ENCODE measurements around the gene ZBTB16. TPM values are rescaled to one million over a fixed set of nuclear protein-coding genes. Genes with fewer than 3 reads are reported as not detected.

The ZBTB16 gene
- polyA plus RNA-seq, 1 donor from 2014 or later, result 0.45 TPM

DNA sequence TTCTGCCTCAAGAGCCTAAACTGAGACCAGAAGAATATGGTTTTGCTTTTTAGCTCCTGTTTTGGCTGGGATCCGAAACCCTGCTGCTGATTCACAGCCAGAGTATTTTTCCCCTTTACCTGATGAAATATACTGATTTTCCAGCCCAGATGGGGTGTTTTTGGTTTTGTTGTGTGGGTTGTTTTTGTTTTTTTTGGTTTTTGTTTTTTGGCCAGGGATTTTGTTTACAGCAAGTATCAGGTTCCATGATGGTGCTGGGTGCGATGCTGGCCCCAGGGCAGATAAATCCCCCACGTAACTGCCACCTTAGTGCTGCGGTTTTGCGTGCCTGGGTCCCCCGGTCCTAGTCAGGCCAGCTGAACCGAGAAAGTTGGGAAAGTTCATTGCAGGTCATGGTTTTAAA is 103.7 kb downstream of the ZBTB16 start:
- Histone ChIP-seq H3F3A (ENCODE audit: insufficient read depth, low read length, poor library complexity, severe bottlenecking) (no peaks in the 10 kb centered on the region), H3K9me2 (ENCODE audit: insufficient read depth, low read length) (no peaks in the 10 kb centered on the region), H3K9me3 (ENCODE audit: low read length) (no peaks in the 10 kb centered on the region), H4K20me1 (ENCODE audit: insufficient read depth) (no peaks in the 10 kb centered on the region), H3K36me3 (ENCODE audit: insufficient read depth, low read length) (no peaks in the 10 kb centered on the region), H3K9ac (ENCODE audit: low read length) (no peak overlapping the region), H3K79me2 (replicated peaks; ENCODE audit: insufficient read depth, low read length) (peaks cover 4% of the 10 kb centered on the region), H3K27me3 (ENCODE audit: insufficient read depth, low read depth, low read length) (no peaks in the 10 kb centered on the region), H2AFZ (ENCODE audit: low read depth, low read length) (no peak overlapping the region), H3K27ac (ENCODE audit: low read length) (no peak overlapping the region), H3K4me2 (ENCODE audit: low read length) (no peak overlapping the region), H3K4me3 (ENCODE audit: low read length) (no peak overlapping the region)
- TF ChIP-seq RAD21 (conservative IDR thresholded peaks at IDR 0.05) (no peak), EZH2 (IDR thresholded peaks at IDR 0.05; ENCODE audit: borderline replicate concordance, insufficient read depth, low read length, poor library complexity, severe bottlenecking) (no peak), TAF1 (IDR thresholded peaks at IDR 0.05; ENCODE audit: low read depth) (no peak), MXI1 (conservative IDR thresholded peaks at IDR 0.05; ENCODE audit: poor library complexity, severe bottlenecking) (no peak), EP300 (conservative IDR thresholded peaks at IDR 0.05; ENCODE audit: poor library complexity, severe bottlenecking) (no peak), POLR2AphosphoS5 (IDR thresholded peaks at IDR 0.05) (no peak), SMC3 (conservative IDR thresholded peaks at IDR 0.05; ENCODE audit: poor library complexity) (no peak)
- TF ChIP-seq, protein P1, sequence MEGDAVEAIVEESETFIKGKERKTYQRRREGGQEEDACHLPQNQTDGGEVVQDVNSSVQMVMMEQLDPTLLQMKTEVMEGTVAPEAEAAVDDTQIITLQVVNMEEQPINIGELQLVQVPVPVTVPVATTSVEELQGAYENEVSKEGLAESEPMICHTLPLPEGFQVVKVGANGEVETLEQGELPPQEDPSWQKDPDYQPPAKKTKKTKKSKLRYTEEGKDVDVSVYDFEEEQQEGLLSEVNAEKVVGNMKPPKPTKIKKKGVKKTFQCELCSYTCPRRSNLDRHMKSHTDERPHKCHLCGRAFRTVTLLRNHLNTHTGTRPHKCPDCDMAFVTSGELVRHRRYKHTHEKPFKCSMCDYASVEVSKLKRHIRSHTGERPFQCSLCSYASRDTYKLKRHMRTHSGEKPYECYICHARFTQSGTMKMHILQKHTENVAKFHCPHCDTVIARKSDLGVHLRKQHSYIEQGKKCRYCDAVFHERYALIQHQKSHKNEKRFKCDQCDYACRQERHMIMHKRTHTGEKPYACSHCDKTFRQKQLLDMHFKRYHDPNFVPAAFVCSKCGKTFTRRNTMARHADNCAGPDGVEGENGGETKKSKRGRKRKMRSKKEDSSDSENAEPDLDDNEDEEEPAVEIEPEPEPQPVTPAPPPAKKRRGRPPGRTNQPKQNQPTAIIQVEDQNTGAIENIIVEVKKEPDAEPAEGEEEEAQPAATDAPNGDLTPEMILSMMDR (IDR thresholded peaks at IDR 0.05; ENCODE audit: poor library complexity, severe bottlenecking), result no peak
- TF ChIP-seq, protein P2, sequence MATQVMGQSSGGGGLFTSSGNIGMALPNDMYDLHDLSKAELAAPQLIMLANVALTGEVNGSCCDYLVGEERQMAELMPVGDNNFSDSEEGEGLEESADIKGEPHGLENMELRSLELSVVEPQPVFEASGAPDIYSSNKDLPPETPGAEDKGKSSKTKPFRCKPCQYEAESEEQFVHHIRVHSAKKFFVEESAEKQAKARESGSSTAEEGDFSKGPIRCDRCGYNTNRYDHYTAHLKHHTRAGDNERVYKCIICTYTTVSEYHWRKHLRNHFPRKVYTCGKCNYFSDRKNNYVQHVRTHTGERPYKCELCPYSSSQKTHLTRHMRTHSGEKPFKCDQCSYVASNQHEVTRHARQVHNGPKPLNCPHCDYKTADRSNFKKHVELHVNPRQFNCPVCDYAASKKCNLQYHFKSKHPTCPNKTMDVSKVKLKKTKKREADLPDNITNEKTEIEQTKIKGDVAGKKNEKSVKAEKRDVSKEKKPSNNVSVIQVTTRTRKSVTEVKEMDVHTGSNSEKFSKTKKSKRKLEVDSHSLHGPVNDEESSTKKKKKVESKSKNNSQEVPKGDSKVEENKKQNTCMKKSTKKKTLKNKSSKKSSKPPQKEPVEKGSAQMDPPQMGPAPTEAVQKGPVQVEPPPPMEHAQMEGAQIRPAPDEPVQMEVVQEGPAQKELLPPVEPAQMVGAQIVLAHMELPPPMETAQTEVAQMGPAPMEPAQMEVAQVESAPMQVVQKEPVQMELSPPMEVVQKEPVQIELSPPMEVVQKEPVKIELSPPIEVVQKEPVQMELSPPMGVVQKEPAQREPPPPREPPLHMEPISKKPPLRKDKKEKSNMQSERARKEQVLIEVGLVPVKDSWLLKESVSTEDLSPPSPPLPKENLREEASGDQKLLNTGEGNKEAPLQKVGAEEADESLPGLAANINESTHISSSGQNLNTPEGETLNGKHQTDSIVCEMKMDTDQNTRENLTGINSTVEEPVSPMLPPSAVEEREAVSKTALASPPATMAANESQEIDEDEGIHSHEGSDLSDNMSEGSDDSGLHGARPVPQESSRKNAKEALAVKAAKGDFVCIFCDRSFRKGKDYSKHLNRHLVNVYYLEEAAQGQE (IDR thresholded peaks at IDR 0.05; ENCODE audit: borderline replicate concordance), result no peak

DNA sequence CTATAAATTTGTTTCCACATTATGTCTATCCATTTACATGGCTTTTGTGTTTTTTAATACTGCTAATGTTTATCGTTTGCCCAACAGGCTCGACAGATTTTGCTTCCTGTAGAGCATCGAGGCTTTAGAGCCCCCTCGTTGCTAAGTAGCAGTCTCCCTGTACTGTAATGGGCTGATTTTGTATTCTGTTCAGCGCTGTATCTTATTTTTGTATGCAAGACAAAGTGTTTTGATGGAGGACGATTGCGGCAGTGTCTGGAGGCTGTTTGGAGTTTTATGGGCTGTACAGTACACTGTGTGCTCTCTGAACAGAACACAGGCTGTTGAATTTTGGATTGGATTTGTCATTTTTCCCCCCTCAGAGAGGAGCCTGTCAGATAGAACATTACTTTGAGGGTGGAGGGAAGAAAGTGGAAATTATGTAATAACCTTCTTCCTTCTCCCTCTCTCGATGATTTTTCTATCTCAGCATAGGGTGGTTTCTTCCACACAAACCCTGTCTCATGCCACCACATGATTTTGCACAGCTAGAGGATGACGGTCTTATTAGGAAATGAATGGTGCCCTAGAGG is 104.4 kb downstream of the ZBTB16 start:
- H3K9me2 ChIP-seq (ENCODE audit: insufficient read depth, low read length), result no peaks in the 10 kb centered on the region
- no peaks in the 10 kb centered on the region for H4K20me1 ChIP-seq (ENCODE audit: insufficient read depth)
- H3K9ac ChIP-seq (ENCODE audit: low read length), result peak overlapping the region; percentile 4
- no peaks in the 10 kb centered on the region for H3K27me3 ChIP-seq (ENCODE audit: insufficient read depth, low read depth, low read length)
- H3K4me3 ChIP-seq (ENCODE audit: low read length), result no peak overlapping the region
- no peaks in the 10 kb centered on the region for H3F3A ChIP-seq (ENCODE audit: insufficient read depth, low read length, poor library complexity, severe bottlenecking)
- H3K36me3 ChIP-seq (ENCODE audit: insufficient read depth, low read length), result no peaks in the 10 kb centered on the region
- no peak overlapping the region for H2AFZ ChIP-seq (ENCODE audit: low read depth, low read length)
- TF ChIP-seq, protein P1 (IDR thresholded peaks at IDR 0.05; ENCODE audit: poor library complexity, severe bottlenecking), result no peak
- TF ChIP-seq RAD21 (conservative IDR thresholded peaks at IDR 0.05), result no peak
- no peak for TF ChIP-seq SMC3 (conservative IDR thresholded peaks at IDR 0.05; ENCODE audit: poor library complexity)
- no peak for TF ChIP-seq TAF1 (IDR thresholded peaks at IDR 0.05; ENCODE audit: low read depth)
- TF ChIP-seq MXI1 (conservative IDR thresholded peaks at IDR 0.05; ENCODE audit: poor library complexity, severe bottlenecking), result no peak
- TF ChIP-seq, protein P2 (IDR thresholded peaks at IDR 0.05; ENCODE audit: borderline replicate concordance), result no peak
- TF ChIP-seq EZH2 (IDR thresholded peaks at IDR 0.05; ENCODE audit: borderline replicate concordance, insufficient read depth, low read length, poor library complexity, severe bottlenecking), result no peak
- TF ChIP-seq EP300 (conservative IDR thresholded peaks at IDR 0.05; ENCODE audit: poor library complexity, severe bottlenecking), result no peak
- TF ChIP-seq POLR2AphosphoS5 (IDR thresholded peaks at IDR 0.05), result no peak
- no peaks in the 10 kb centered on the region for H3K9me3 ChIP-seq (ENCODE audit: low read length)
- H3K4me2 ChIP-seq (ENCODE audit: low read length), result peak overlapping the region; percentile 27
- H3K27ac ChIP-seq (ENCODE audit: low read length), result no peak overlapping the region
- peaks cover 11% of the 10 kb centered on the region for H3K79me2 ChIP-seq (replicated peaks; ENCODE audit: insufficient read depth, low read length)
